Glutamatergic neuron (in vitro differentiated cells): ENCODE results near the gene CELF4. TPM values are rescaled to one million over a fixed set of nuclear protein-coding genes. Genes with fewer than 3 reads are reported as not detected.

ENCODE experiments used
- DNase-seq: peaks from one replicate; pipeline ENCODE4 v3.0.0; 2022
- H3K27ac Mint-ChIP-seq: one replicate; pipeline ENCODE4 v1.8.0; 2020; ENCODE audit warnings: mild to moderate bottlenecking, mixed read lengths, inconsistent platforms; ENCODE audit not compliant: unreplicated experiment
- H3K27me3 Mint-ChIP-seq: one replicate; pipeline ENCODE4 v1.8.0; 2020; ENCODE audit warnings: mild to moderate bottlenecking, moderate library complexity, mixed read lengths, inconsistent platforms; ENCODE audit not compliant: unreplicated experiment
- H3K36me3 Mint-ChIP-seq: one replicate; pipeline ENCODE4 v1.8.0; 2020; ENCODE audit warnings: mild to moderate bottlenecking, mixed read lengths, inconsistent platforms; ENCODE audit not compliant: unreplicated experiment
- H3K4me1 Mint-ChIP-seq: one replicate; pipeline ENCODE4 v1.8.0; 2020; ENCODE audit warnings: mild to moderate bottlenecking, low read depth, mixed read lengths, inconsistent platforms; ENCODE audit not compliant: unreplicated experiment
- H3K4me3 Mint-ChIP-seq: one replicate; pipeline ENCODE4 v1.8.0; 2020; ENCODE audit warnings: mild to moderate bottlenecking, mixed read lengths, inconsistent platforms; ENCODE audit not compliant: unreplicated experiment
- H3K9me3 Mint-ChIP-seq: one replicate; pipeline ENCODE4 v1.8.0; 2020; ENCODE audit warnings: mild to moderate bottlenecking, moderate library complexity, mixed read lengths, inconsistent platforms; ENCODE audit not compliant: unreplicated experiment
- CTCF ChIP-seq: fragments of 200-600 bp; sonication (generic); IDR thresholded peaks from one replicate; pipeline ENCODE4 v1.5.0; 2021; ENCODE audit not compliant: partially characterized antibody, unreplicated experiment
- total RNA-seq: library from RNA; stranded (reverse); fragmentation: NEBNext Ultra II Directional; extraction: Animal tissue kit (Norgen Biotek cat#: 25700); gene quantifications from one replicate; pipeline ENCODE4 v1.2.1, GENCODE V29; 2021; ENCODE audit not compliant: unreplicated experiment

Gene CELF4
- total RNA-seq, 1 donor from 2014 or later = 38.4 TPM

- H3K4me3 Mint-ChIP-seq = no peak overlapping the region
- peaks cover 13% of the 10 kb centered on the region for H3K4me1 Mint-ChIP-seq
- DNase-seq = no peak
- no peak for TF ChIP-seq CTCF
- H3K36me3 Mint-ChIP-seq = peaks cover 9% of the 10 kb centered on the region
- H3K9me3 Mint-ChIP-seq = peaks cover under 1% of the 10 kb centered on the region
- H3K27ac Mint-ChIP-seq = no peak overlapping the region
- peaks cover 2% of the 10 kb centered on the region for H3K27me3 Mint-ChIP-seq
Observed at GRCh38 chr18:37460604-37461003, 105.0 kb downstream of the CELF4 start.

GRCh38 chr18:37458697-37459096 lies 106.9 kb downstream of the CELF4 start:
- DNase-seq = no peak
- H3K27ac Mint-ChIP-seq = no peak overlapping the region
- no peak for TF ChIP-seq CTCF
- no peak overlapping the region for H3K4me3 Mint-ChIP-seq
- peaks cover 4% of the 10 kb centered on the region for H3K27me3 Mint-ChIP-seq
- peaks cover 3% of the 10 kb centered on the region for H3K4me1 Mint-ChIP-seq
- H3K36me3 Mint-ChIP-seq = peaks cover 9% of the 10 kb centered on the region
- no peaks in the 10 kb centered on the region for H3K9me3 Mint-ChIP-seq

GRCh38 chr18:37457753-37458152 lies 107.8 kb downstream of the CELF4 start:
- H3K27me3 Mint-ChIP-seq = peaks cover 6% of the 10 kb centered on the region
- peaks cover 9% of the 10 kb centered on the region for H3K36me3 Mint-ChIP-seq
- TF ChIP-seq CTCF = no peak
- H3K4me1 Mint-ChIP-seq = peaks cover 6% of the 10 kb centered on the region
- H3K9me3 Mint-ChIP-seq = peaks cover 3% of the 10 kb centered on the region
- H3K4me3 Mint-ChIP-seq = no peak overlapping the region
- no peak overlapping the region for H3K27ac Mint-ChIP-seq
- no peak for DNase-seq

- Mint-ChIP-seq H3K4me1 (peaks cover 10% of the 10 kb centered on the region), H3K9me3 (peaks cover 3% of the 10 kb centered on the region), H3K27ac (no peak overlapping the region), H3K4me3 (no peak overlapping the region), H3K27me3 (peaks cover 5% of the 10 kb centered on the region), H3K36me3 (peaks cover 9% of the 10 kb centered on the region)
- DNase-seq = no peak
- TF ChIP-seq CTCF = no peak
Observed at GRCh38 chr18:37457341-37457740, 108.3 kb downstream of the CELF4 start.

GRCh38 chr18:37456873-37457272 lies 108.7 kb downstream of the CELF4 start:
- Mint-ChIP-seq H3K4me3 (no peak overlapping the region), H3K27me3 (peaks cover 4% of the 10 kb centered on the region), H3K4me1 (peaks cover 11% of the 10 kb centered on the region), H3K36me3 (peaks cover 9% of the 10 kb centered on the region), H3K9me3 (peaks cover 3% of the 10 kb centered on the region), H3K27ac (no peak overlapping the region)
- no peak for TF ChIP-seq CTCF
- no peak for DNase-seq
